GM12878 (cell line): ENCODE data around the gene LRCH3. TPM values are rescaled to one million over a fixed set of nuclear protein-coding genes. Genes with fewer than 3 reads are reported as not detected.

Experiments used
- ATAC-seq: fragments of 200-7000 bp; cut with Tn5 transposase; 3 replicates; pipeline ENCODE4 v1.9.1; 2020; ENCODE audit warnings: mild to moderate bottlenecking, moderate library complexity
- BruUV-seq: library from RNA; stranded (reverse); fragments of 400-500 nt; replicated peaks from 2 replicates; lab custom pipeline; 2021; lab: Mats Ljungman, UMichigan
- CTCF ChIA-PET: fragments of 300-600 bp; sonication (Branson Sonifier 250); formaldehyde crosslinking; extraction: SDS; loops from one replicate; lab custom pipeline; 2021; ENCODE audit warnings: inconsistent platforms; lab: Yijun Ruan, JAX
- POLR2A ChIA-PET: fragments of 350-600 bp; formaldehyde crosslinking; extraction: SDS; loops from one replicate; lab custom pipeline; 2021; ENCODE audit warnings: inconsistent platforms; lab: Charles Lee
- RAD21 ChIA-PET: fragments of 300-600 bp; sonication (Branson Sonifier 250); formaldehyde crosslinking; loops from one replicate; lab custom pipeline; 2023; ENCODE audit warnings: antibody characterized with exemption; ENCODE audit not compliant: unreplicated experiment; lab: Charles Lee
- SMC1A ChIA-PET: fragments of 300-600 bp; sonication (Branson Sonifier 250); formaldehyde crosslinking; loops from one replicate; lab custom pipeline; 2023; ENCODE audit not compliant: unreplicated experiment, uncharacterized antibody; lab: Charles Lee
- DNase-seq: peaks from one replicate; pipeline ENCODE4 v3.0.0-alpha.2; 2011; ENCODE audit warnings: low read depth, low spot score
- FAIRE-seq: peaks from 3 replicates; lab custom pipeline; 2011; peaks lifted over from hg19 to GRCh38; lab: Jason Lieb, UNC
- H2AFZ ChIP-seq: 2 replicates; pipeline ENCODE4 v1.6.0; 2011; ENCODE audit warnings: low read depth, low read length, control low read depth; ENCODE audit not compliant: control insufficient read depth
- H3K27ac ChIP-seq: 2 replicates; pipeline ENCODE4 v1.5.1; 2011; ENCODE audit warnings: control low read depth; ENCODE audit not compliant: control insufficient read depth, insufficient read depth
- H3K27me3 ChIP-seq, 2 experiments: replicated peaks in 1 of 2; 2 replicates each; pipeline versions ENCODE4 v1.6.0 to v1.6.1; 2011; ENCODE audit warnings: low read length in 1 of 2; ENCODE audit not compliant: control insufficient read depth in 2 of 2, insufficient read depth in 2 of 2
- H3K36me3 ChIP-seq, 2 experiments: 2 replicates each; pipeline ENCODE4 v1.5.1; 2011; ENCODE audit warnings: low read length in 1 of 2; ENCODE audit not compliant: control insufficient read depth in 2 of 2, insufficient read depth in 2 of 2
- H3K4me1 ChIP-seq: 2 replicates; pipeline ENCODE4 v1.6.1; 2011; ENCODE audit warnings: mild to moderate bottlenecking, low read length, moderate library complexity, mixed read lengths; ENCODE audit not compliant: control insufficient read depth, insufficient read depth
- H3K4me2 ChIP-seq: 2 replicates; pipeline ENCODE4 v1.6.0; 2011; ENCODE audit warnings: control low read depth; ENCODE audit not compliant: control insufficient read depth, insufficient read depth
- H3K4me3 ChIP-seq: fragments of 200-600 bp; sonication (generic); 2 replicates; pipeline ENCODE4 v1.5.1; 2016
- H3K79me2 ChIP-seq: 2 replicates; pipeline ENCODE4 v1.6.0; 2011; ENCODE audit warnings: low read length; ENCODE audit not compliant: control insufficient read depth, insufficient read depth
- H3K9ac ChIP-seq: 2 replicates; pipeline ENCODE4 v1.8.0; 2011; ENCODE audit warnings: low read length, control low read depth, mixed read lengths; ENCODE audit not compliant: control insufficient read depth, insufficient read depth
- H3K9me3 ChIP-seq: replicated peaks from 3 replicates; pipeline ENCODE4 v1.5.1; 2011; ENCODE audit warnings: mild to moderate bottlenecking, low read length; ENCODE audit not compliant: control insufficient read depth, insufficient read depth
- H4K20me1 ChIP-seq: 2 replicates; pipeline ENCODE4 v1.6.0; 2011; ENCODE audit not compliant: control insufficient read depth, insufficient read depth
- CEBPZ ChIP-seq: fragments of 150-350 bp; IDR thresholded peaks from 2 replicates; pipeline ENCODE4 v1.6.1; 2016; ENCODE audit warnings: low read depth, low read length
- CREM ChIP-seq: IDR thresholded peaks from 2 replicates; pipeline ENCODE4 v1.6.1; 2014; ENCODE audit warnings: antibody characterized with exemption, low read depth
- DPF2 ChIP-seq: fragments of 450-650 bp; IDR thresholded peaks from 2 replicates; pipeline ENCODE4 v1.6.1; 2017; ENCODE audit warnings: mild to moderate bottlenecking
- FOS ChIP-seq: IDR thresholded peaks from 3 replicates; pipeline ENCODE4 v1.6.1; 2011; ENCODE audit warnings: borderline replicate concordance; ENCODE audit not compliant: insufficient read length; ENCODE audit errors: extremely low read depth
- JUND ChIP-seq: IDR thresholded peaks from 2 replicates; pipeline ENCODE4 v1.6.1; 2012; ENCODE audit warnings: low read depth, mild to moderate bottlenecking, low read length, improper control_type of control experiment, moderate library complexity
- MEF2B ChIP-seq: fragments of 450-650 bp; IDR thresholded peaks from 2 replicates; pipeline ENCODE4 v1.6.1; 2018; ENCODE audit warnings: mild to moderate bottlenecking, moderate library complexity; ENCODE audit not compliant: partially characterized antibody, poor library complexity, severe bottlenecking
- NBN ChIP-seq: fragments of 450-650 bp; IDR thresholded peaks from 2 replicates; pipeline ENCODE4 v1.6.1; 2016
- PAX5 ChIP-seq: IDR thresholded peaks from 2 replicates; pipeline ENCODE4 v1.6.1; 2011; ENCODE audit warnings: low read depth, low read length, borderline replicate concordance
- RB1 ChIP-seq: fragments of 450-650 bp; formaldehyde crosslinking; IDR thresholded peaks from 2 replicates; pipeline ENCODE4 v1.6.1; 2017; ENCODE audit warnings: mild to moderate bottlenecking, borderline replicate concordance
- RELB ChIP-seq: fragments of 450-650 bp; IDR thresholded peaks from 2 replicates; pipeline ENCODE4 v1.6.1; 2017; ENCODE audit warnings: low read depth, mild to moderate bottlenecking, moderate library complexity
- SIX5 ChIP-seq: IDR thresholded peaks from 2 replicates; pipeline ENCODE4 v1.6.1; 2011; ENCODE audit warnings: mild to moderate bottlenecking, low read depth, low read length, moderate library complexity; ENCODE audit not compliant: severe bottlenecking
- SMAD1 ChIP-seq: fragments of 450-650 bp; IDR thresholded peaks from 2 replicates; pipeline ENCODE4 v1.6.1; 2018; ENCODE audit warnings: mild to moderate bottlenecking, low read depth; ENCODE audit not compliant: partially characterized antibody
- SMAD5 ChIP-seq: IDR thresholded peaks from 2 replicates; pipeline ENCODE4 v1.6.1; 2016; ENCODE audit warnings: antibody characterized with exemption, low read depth
- STAT3 ChIP-seq: IDR thresholded peaks from 2 replicates; pipeline ENCODE4 v1.6.1; 2011; ENCODE audit warnings: low read depth, low read length, improper control_type of control experiment
- ZNF592 ChIP-seq: fragments of 450-650 bp; IDR thresholded peaks from 2 replicates; pipeline ENCODE4 v1.6.1; 2017; ENCODE audit warnings: mild to moderate bottlenecking, moderate library complexity
- WGBS: methylation state at CpG from one replicate; pipeline ENCODE4 v1.1.6; 2016; ENCODE audit warnings: low lambda C conversion rate; ENCODE audit not compliant: insufficient replicate concordance, insufficient coverage; ENCODE audit errors: missing lambda C conversion rate; 5-methylcytosine and 5-hydroxymethylcytosine counted together
- in situ Hi-C: fragments of 300-500 bp; cut with MboI; formaldehyde crosslinking; loops from 9 replicates; pipeline ENCODE4 v1.14.3; 2018; ENCODE audit warnings: mixed read lengths
- intact Hi-C: fragments of 100-400 bp; cut with micrococcal nuclease; formaldehyde crosslinking; loops from one replicate; pipeline ENCODE4 v1.14.2; 2022; ENCODE audit not compliant: unreplicated experiment
- polyA plus RNA-seq, 11 experiments: library from polyadenylated mRNA; depleted of rRNA in 4 of 11; unstranded in 6 of 11; stranded (reverse) in 5 of 11; fragments of >200 nt; fragmentation: Nextera tagmentation in 4 of 11; fragmentation: Illumina TruSeq in 1 of 11; extraction: Ambion mirVana in 4 of 11; extraction: Trizol in 1 of 11; gene quantifications; 1 replicate in 1 of 11; 2 replicates in 10 of 11; pipeline versions ENCODE4 v1.2.1 to v1.2.3, GENCODE V29; 2011 to 2016; ENCODE audit warnings: inconsistent platforms in 2 of 11, missing spikeins in 2 of 11, low read depth in 1 of 11
- total RNA-seq, 4 experiments: library from RNA; depleted of rRNA in 3 of 4; stranded (reverse); fragments of >200 nt in 3 of 4; fragmentation: Illumina TruSeq in 1 of 4; extraction: Trizol in 1 of 4; gene quantifications; 2 replicates each; pipeline versions ENCODE4 v1.2.1 to v1.2.3, GENCODE V29; 2013 to 2021

LRCH3 gene
- total and polyA plus RNA-seq, 10 of the 15 experiments (the other 5 are each of a cell fraction or from before 2014, with no cell fraction given) = 3.9 to 136 (median 40.6) TPM

GRCh38 chr3:197756704-197757103 lies 34.4 kb upstream of the LRCH3 start:
- Histone ChIP-seq H3K9me3 (no peaks in the 10 kb centered on the region), H3K4me3 (no peak overlapping the region; the same call in 1 of the 2 replicates), H3K4me2 (no peak overlapping the region; the same call in 1 of the 2 replicates), H3K27me3 (no peaks in the 10 kb centered on the region), H2AFZ (no peak overlapping the region), H3K27ac (no peak overlapping the region), H4K20me1 (peaks cover 3% of the 10 kb centered on the region), H3K9ac (no peak overlapping the region), H3K79me2 (peaks cover 75% of the 10 kb centered on the region), H3K36me3 (peaks cover 0 to 7% of the 10 kb centered on the region in 2 experiments), H3K4me1 (peaks cover 3% of the 10 kb centered on the region; the same call in 1 of the 2 replicates)
- no peak for TF ChIP-seq PAX5
- TF ChIP-seq SMAD1 = no peak
- TF ChIP-seq JUND = no peak
- no peak for TF ChIP-seq FOS
- TF ChIP-seq ZNF592 = no peak
- no peak for TF ChIP-seq CREM
- TF ChIP-seq SMAD5 = no peak
- no peak for TF ChIP-seq STAT3
- TF ChIP-seq NBN = no peak
- no peak for TF ChIP-seq RELB
- TF ChIP-seq SIX5 = no peak
- no peak for TF ChIP-seq RB1
- TF ChIP-seq MEF2B = no peak
- no peak for TF ChIP-seq CEBPZ
- no peak for TF ChIP-seq DPF2
- no peak for DNase-seq
- BruUV-seq = no TSS peak
- ChIA-PET CTCF (interaction anchor here (0.7 to 1.5 kb wide), 7 partner anchors 8 to 69 kb away, joined by 3 to 9 read pairs (median 4); partner anchors contain the start of gene LRCH3), RAD21 (interaction anchor here (1.3 to 1.4 kb wide), 2 partner anchors 44 to 158 kb away, joined by 3 to 4 read pairs; no protein-coding TSS in a partner anchor), POLR2A (no interaction called here), SMC1A (interaction anchor here (0.7 to 1.8 kb wide), 11 partner anchors 11 to 100 kb away, joined by 3 to 6 read pairs (median 3); no protein-coding TSS in a partner anchor)
- in situ Hi-C loops (no loop called here), intact Hi-C loops (no loop called here)
- ATAC-seq = no peak
- WGBS = 86% methylated on average over 3 of the region's 3 CpGs
- no peak for FAIRE-seq
